ENCODE data around the gene IFITM5. TPM values are rescaled to one million over a fixed set of nuclear protein-coding genes. Genes with fewer than 3 reads are reported as not detected.
"Not testable (repeated sequence)": the region's sequence is repeated elsewhere in the genome, so short reads cannot be mapped to it uniquely, and the experiment has no call there.

The IFITM5 gene
- total RNA-seq, 1 experiment from 2014 or later: not detected

DNA sequence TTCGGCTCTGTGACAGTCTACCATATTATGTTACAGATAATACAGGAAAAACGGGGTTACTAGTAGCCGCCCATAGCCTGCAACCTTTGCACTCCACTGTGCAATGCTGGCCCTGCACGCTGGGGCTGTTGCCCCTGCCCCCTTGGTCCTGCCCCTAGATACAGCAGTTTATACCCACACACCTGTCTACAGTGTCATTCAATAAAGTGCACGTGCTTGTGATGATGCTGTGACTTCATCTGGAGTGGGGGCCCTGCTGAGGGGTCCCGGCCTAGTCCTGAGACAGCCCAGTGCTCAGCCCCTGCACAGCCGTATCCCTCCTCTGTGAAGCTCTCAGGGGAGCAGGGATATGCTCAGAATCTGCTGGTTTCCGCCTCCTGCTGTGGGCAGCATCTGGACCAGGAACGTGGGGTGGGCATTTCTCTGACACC is 15.7 kb upstream of the IFITM5 start:
- Histone ChIP-seq H3K4me1 (ENCODE audit: insufficient read depth, low read length) (peaks cover 6% of the 10 kb centered on the region; the same call in 1 of the 2 replicates), H2BK15ac (ENCODE audit: low read depth, low read length) (no peak overlapping the region), H3K18ac (ENCODE audit: insufficient read length, low read depth, low read length) (no peak overlapping the region), H2BK20ac (ENCODE audit: low read depth, low read length, poor library complexity, severe bottlenecking) (no peak overlapping the region), H2BK120ac (ENCODE audit: low read depth, low read length, poor library complexity, severe bottlenecking) (no peak overlapping the region), H3K79me2 (ENCODE audit: insufficient read depth, low read length) (peaks cover 6% of the 10 kb centered on the region; the same call in 1 of the 2 replicates), H4K8ac (replicated peaks; ENCODE audit: insufficient read length, low read depth, low read length) (no peak overlapping the region), H2AK5ac (ENCODE audit: insufficient read length, low read length) (no peak overlapping the region), H4K91ac (ENCODE audit: insufficient read length, low read depth, low read length) (no peak overlapping the region), H3K23me2 (ENCODE audit: insufficient read length, low read depth, low read length, poor library complexity, severe bottlenecking) (peaks cover 29% of the 10 kb centered on the region), H4K5ac (ENCODE audit: insufficient read length, low read depth, low read length) (no peak overlapping the region), H2BK5ac (ENCODE audit: insufficient read length, low read length) (no peak overlapping the region), H3K14ac (ENCODE audit: insufficient read depth, low read length) (no peak overlapping the region), H2BK12ac (ENCODE audit: insufficient read length, low read depth, low read length) (no peak overlapping the region), H3K27me3 (ENCODE audit: insufficient read depth, low read length) (no peaks in the 10 kb centered on the region), H3K9ac (ENCODE audit: extremely low read depth, insufficient read length, low read length) (no peak overlapping the region), H4K20me1 (ENCODE audit: control insufficient read depth, insufficient read depth, insufficient read length) (no peaks in the 10 kb centered on the region), H3K23ac (ENCODE audit: insufficient read length, low read depth, low read length) (no peak overlapping the region), H2AFZ (ENCODE audit: low read length) (no peak overlapping the region), H3K56ac (ENCODE audit: insufficient read length, low read depth, low read length) (no peak overlapping the region), H3K79me1 (ENCODE audit: insufficient read depth, low read depth, low read length, poor library complexity, severe bottlenecking) (peaks cover 2% of the 10 kb centered on the region), H3K4ac (ENCODE audit: low read depth, low read length) (no peak overlapping the region), H3K27ac (ENCODE audit: insufficient read length, low read depth, low read length) (no peak overlapping the region), H3K9me3 (ENCODE audit: control insufficient read depth, low read depth, low read length) (no peaks in the 10 kb centered on the region), H3K4me2 (ENCODE audit: insufficient read depth, insufficient read length, low read length) (peak overlapping the region; percentile 85), H3T11ph (ENCODE audit: low read length) (no peak overlapping the region)
- Mint-ChIP-seq H3K4me1 (peaks cover 39 to 62% of the 10 kb centered on the region in 2 experiments), H3K4me3 (peak overlapping the region; percentile 92 to 97), H3K27ac (no peak overlapping the region; a peak in 1 of 7 replicates), H3K27me3 (ENCODE audit: low read depth) (no peaks in the 10 kb centered on the region), H3K9me3 (no peaks in the 10 kb centered on the region; a peak in 1 of 5 replicates), H3K36me3 (ENCODE audit: insufficient read depth in 1 of 3, low read depth in 3 of 3) (peaks cover 6 to 19% (median 6%) of the 10 kb centered on the region in 3 experiments; a peak in 6 of 7 replicates)
- DNase-seq: no peak
- TF ChIP-seq, protein P1, sequence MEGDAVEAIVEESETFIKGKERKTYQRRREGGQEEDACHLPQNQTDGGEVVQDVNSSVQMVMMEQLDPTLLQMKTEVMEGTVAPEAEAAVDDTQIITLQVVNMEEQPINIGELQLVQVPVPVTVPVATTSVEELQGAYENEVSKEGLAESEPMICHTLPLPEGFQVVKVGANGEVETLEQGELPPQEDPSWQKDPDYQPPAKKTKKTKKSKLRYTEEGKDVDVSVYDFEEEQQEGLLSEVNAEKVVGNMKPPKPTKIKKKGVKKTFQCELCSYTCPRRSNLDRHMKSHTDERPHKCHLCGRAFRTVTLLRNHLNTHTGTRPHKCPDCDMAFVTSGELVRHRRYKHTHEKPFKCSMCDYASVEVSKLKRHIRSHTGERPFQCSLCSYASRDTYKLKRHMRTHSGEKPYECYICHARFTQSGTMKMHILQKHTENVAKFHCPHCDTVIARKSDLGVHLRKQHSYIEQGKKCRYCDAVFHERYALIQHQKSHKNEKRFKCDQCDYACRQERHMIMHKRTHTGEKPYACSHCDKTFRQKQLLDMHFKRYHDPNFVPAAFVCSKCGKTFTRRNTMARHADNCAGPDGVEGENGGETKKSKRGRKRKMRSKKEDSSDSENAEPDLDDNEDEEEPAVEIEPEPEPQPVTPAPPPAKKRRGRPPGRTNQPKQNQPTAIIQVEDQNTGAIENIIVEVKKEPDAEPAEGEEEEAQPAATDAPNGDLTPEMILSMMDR (conservative IDR thresholded peaks at IDR 0.05): no peak
- no CpG with 5 or more reads among the region's 9 CpGs for WGBS (ENCODE audit: extremely low coverage, insufficient read length, low lambda C conversion rate)

DNA sequence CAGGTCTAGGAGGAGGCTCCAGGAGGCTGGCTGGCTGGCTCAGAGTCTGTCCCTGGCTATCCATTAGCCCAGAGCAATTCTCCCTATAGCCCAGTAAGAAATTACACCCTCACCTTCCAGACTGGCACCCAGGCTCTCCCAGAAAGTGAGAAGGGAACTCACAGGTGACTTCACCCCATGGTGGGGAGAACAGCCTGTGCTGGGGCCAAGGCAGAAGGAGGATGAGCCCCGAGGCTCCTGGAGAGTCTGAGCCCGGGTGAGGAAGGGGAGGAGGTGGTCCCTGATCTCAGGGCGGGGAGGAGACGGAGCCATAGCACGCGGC is 15.2 kb upstream of the IFITM5 start:
- Mint-ChIP-seq H3K4me3 (peak overlapping the region; percentile 92 to 97), H3K4me1 (peaks cover 42 to 62% of the 10 kb centered on the region in 2 experiments), H3K27ac (peak overlapping the region; percentile 61 to 94 (median 88); a peak in 5 of 7 replicates), H3K36me3 (ENCODE audit: insufficient read depth in 1 of 3, low read depth in 3 of 3) (peaks cover 6 to 19% (median 6%) of the 10 kb centered on the region in 3 experiments; a peak in 6 of 7 replicates)
- H2BK12ac ChIP-seq (ENCODE audit: insufficient read length, low read depth, low read length); H2BK20ac ChIP-seq (ENCODE audit: low read depth, low read length, poor library complexity, severe bottlenecking); H3T11ph ChIP-seq (ENCODE audit: low read length); DNase-seq; H3K79me1 ChIP-seq (ENCODE audit: insufficient read depth, low read depth, low read length, poor library complexity, severe bottlenecking); H2BK15ac ChIP-seq (ENCODE audit: low read depth, low read length); H4K91ac ChIP-seq (ENCODE audit: insufficient read length, low read depth, low read length); H3K27me3 Mint-ChIP-seq (ENCODE audit: low read depth); H3K4ac ChIP-seq (ENCODE audit: low read depth, low read length); H2AFZ ChIP-seq (ENCODE audit: low read length); H3K27me3 ChIP-seq (ENCODE audit: insufficient read depth, low read length); H3K9me3 Mint-ChIP-seq; H3K4me1 ChIP-seq (ENCODE audit: insufficient read depth, low read length); H3K27ac ChIP-seq (ENCODE audit: insufficient read length, low read depth, low read length); H3K56ac ChIP-seq (ENCODE audit: insufficient read length, low read depth, low read length); H2BK120ac ChIP-seq (ENCODE audit: low read depth, low read length, poor library complexity, severe bottlenecking); H4K20me1 ChIP-seq (ENCODE audit: control insufficient read depth, insufficient read depth, insufficient read length); H4K8ac ChIP-seq (replicated peaks; ENCODE audit: insufficient read length, low read depth, low read length); H3K14ac ChIP-seq (ENCODE audit: insufficient read depth, low read length); H2AK5ac ChIP-seq (ENCODE audit: insufficient read length, low read length); H4K5ac ChIP-seq (ENCODE audit: insufficient read length, low read depth, low read length); H3K9me3 ChIP-seq (ENCODE audit: control insufficient read depth, low read depth, low read length); H3K79me2 ChIP-seq (ENCODE audit: insufficient read depth, low read length); H2BK5ac ChIP-seq (ENCODE audit: insufficient read length, low read length); H3K23ac ChIP-seq (ENCODE audit: insufficient read length, low read depth, low read length); H3K18ac ChIP-seq (ENCODE audit: insufficient read length, low read depth, low read length): not testable (repeated sequence)
- no CpG with 5 or more reads among the region's 6 CpGs for WGBS (ENCODE audit: extremely low coverage, insufficient read length, low lambda C conversion rate)
- peak overlapping the region; percentile 85 for H3K4me2 ChIP-seq (ENCODE audit: insufficient read depth, insufficient read length, low read length)
- peak overlapping the region; percentile 40 for H3K9ac ChIP-seq (ENCODE audit: extremely low read depth, insufficient read length, low read length)
- peaks cover 29% of the 10 kb centered on the region for H3K23me2 ChIP-seq (ENCODE audit: insufficient read length, low read depth, low read length, poor library complexity, severe bottlenecking)
